H1 (cell line): ENCODE measurements around the gene MIPEP. TPM values are rescaled to one million over a fixed set of nuclear protein-coding genes. Genes with fewer than 3 reads are reported as not detected.

Experiments used
- CTCF ChIA-PET: fragments of 300-600 bp; sonication (Branson Sonifier 250); formaldehyde crosslinking; loops from one replicate; lab custom pipeline; 2021; ENCODE audit not compliant: partially characterized antibody; lab: Charles Lee
- POLR2A ChIA-PET: fragments of 300-600 bp; sonication (Branson Sonifier 250); formaldehyde crosslinking; loops from one replicate; lab custom pipeline; 2021; ENCODE audit warnings: inconsistent platforms; ENCODE audit not compliant: partially characterized antibody; lab: Charles Lee
- DNase-seq, 2 experiments: peaks; one replicate each; pipeline versions ENCODE4 v3.0.0 to v3.0.0-alpha.2; 2010 to 2022; ENCODE audit warnings: low spot score in 2 of 2, low read depth in 1 of 2, mixed read lengths in 1 of 2
- FAIRE-seq: peaks from 2 replicates; lab custom pipeline; 2011; peaks lifted over from hg19 to GRCh38; lab: Jason Lieb, UNC
- H2AFZ ChIP-seq: 2 replicates; pipeline ENCODE4 v1.8.1; 2012; ENCODE audit warnings: low read length, inconsistent platforms
- H2AK5ac ChIP-seq: 2 replicates; pipeline ENCODE4 v1.6.1; 2013; ENCODE audit warnings: low read depth, low read length
- H2BK120ac ChIP-seq: replicated peaks from 2 replicates; pipeline ENCODE3; 2013; ENCODE audit warnings: low read depth, low read length, inconsistent platforms
- H2BK12ac ChIP-seq: 2 replicates; pipeline ENCODE4 v1.6.1; 2013; ENCODE audit warnings: low read depth, low read length
- H2BK15ac ChIP-seq: 2 replicates; pipeline ENCODE4 v1.6.1; 2013; ENCODE audit warnings: low read length
- H2BK20ac ChIP-seq: 2 replicates; pipeline ENCODE4 v1.6.1; 2013; ENCODE audit warnings: low read length
- H2BK5ac ChIP-seq: 2 replicates; pipeline ENCODE4 v1.6.1; 2013; ENCODE audit warnings: low read depth, low read length
- H3K14ac ChIP-seq: 2 replicates; pipeline ENCODE4 v1.6.1; 2013; ENCODE audit warnings: inconsistent platforms; ENCODE audit not compliant: insufficient read length
- H3K18ac ChIP-seq: 2 replicates; pipeline ENCODE4 v1.6.1; 2013; ENCODE audit warnings: low read length; ENCODE audit errors: extremely low read depth
- H3K23ac ChIP-seq: 2 replicates; pipeline ENCODE4 v1.6.1; 2013; ENCODE audit warnings: inconsistent platforms; ENCODE audit not compliant: insufficient read length
- H3K23me2 ChIP-seq: 2 replicates; pipeline ENCODE4 v1.6.1; 2013; ENCODE audit warnings: low read depth, low read length
- H3K27ac ChIP-seq: 2 replicates; pipeline ENCODE4 v1.6.1; 2011; ENCODE audit warnings: low read depth, low read length, inconsistent platforms
- H3K27me3 ChIP-seq, 4 experiments: replicated peaks in 1 of 4; 1 replicate in 1 of 4; 2 replicates in 3 of 4; pipeline versions ENCODE4 v1.6.1 to v1.8.1; 2011 to 2013; ENCODE audit warnings: low read length in 3 of 4, mild to moderate bottlenecking in 3 of 4, inconsistent platforms in 2 of 4, mixed read lengths in 2 of 4, moderate library complexity in 1 of 4; ENCODE audit not compliant: control insufficient read depth in 3 of 4, insufficient read depth in 3 of 4; ENCODE audit errors: extremely low read depth in 1 of 4
- H3K36me3 ChIP-seq, 4 experiments: 2 replicates each; pipeline versions ENCODE4 v1.6.1 to v1.8.1; 2011 to 2013; ENCODE audit warnings: mild to moderate bottlenecking in 4 of 4, low read length in 3 of 4, moderate library complexity in 2 of 4, control low read depth in 1 of 4, inconsistent platforms in 1 of 4; ENCODE audit not compliant: insufficient read depth in 4 of 4, control insufficient read depth in 2 of 4
- H3K4ac ChIP-seq: replicated peaks from 2 replicates; pipeline ENCODE3; 2013; ENCODE audit warnings: low read length, low read depth, mixed read lengths, inconsistent platforms; ENCODE audit not compliant: insufficient read length
- H3K4me1 ChIP-seq, 4 experiments: replicated peaks in 1 of 4; 1 replicate in 1 of 4; 2 replicates in 3 of 4; pipeline versions ENCODE4 v1.6.1 to v1.8.1; 2011 to 2013; ENCODE audit warnings: low read length in 3 of 4, inconsistent platforms in 2 of 4, mixed read lengths in 1 of 4; ENCODE audit not compliant: insufficient read depth in 4 of 4, control insufficient read depth in 3 of 4
- H3K4me2 ChIP-seq, 2 experiments: 2 replicates each; pipeline versions ENCODE4 v1.6.1 to v1.8.1; 2011 to 2013; ENCODE audit warnings: low read depth in 2 of 2, low read length in 2 of 2, control low read depth in 1 of 2, inconsistent platforms in 1 of 2, mild to moderate bottlenecking in 1 of 2; ENCODE audit not compliant: insufficient read depth in 1 of 2
- H3K4me3 ChIP-seq, 4 experiments: fragments of 200-600, 300-600 bp in 1 of 4; sonication (generic), shearing (Covaris generic), sonication (Bioruptor Twin) in 1 of 4; 2 replicates each; pipeline versions ENCODE4 v1.5.1 to v1.8.1; 2011 to 2016; ENCODE audit warnings: low read length in 4 of 4, low read depth in 3 of 4, control low read depth in 2 of 4, inconsistent platforms in 2 of 4, mild to moderate bottlenecking in 2 of 4, mixed read lengths in 1 of 4, moderate library complexity in 1 of 4; ENCODE audit not compliant: insufficient read depth in 2 of 4; ENCODE audit errors: extremely low read depth in 1 of 4
- H3K56ac ChIP-seq: replicated peaks from 2 replicates; pipeline ENCODE3; 2013; ENCODE audit warnings: low read depth, mild to moderate bottlenecking, mixed read lengths, low read length, inconsistent platforms; ENCODE audit not compliant: insufficient read length
- H3K79me1 ChIP-seq: 2 replicates; pipeline ENCODE4 v1.6.1; 2013; ENCODE audit warnings: low read depth, low read length, control low read depth
- H3K79me2 ChIP-seq, 2 experiments: 2 replicates each; pipeline versions ENCODE4 v1.6.1 to v1.8.1; 2012 to 2013; ENCODE audit warnings: low read length in 2 of 2, mild to moderate bottlenecking in 2 of 2, inconsistent platforms in 1 of 2; ENCODE audit not compliant: insufficient read depth in 2 of 2, control insufficient read depth in 1 of 2
- H3K9ac ChIP-seq, 4 experiments: replicated peaks in 1 of 4; 1 replicate in 1 of 4; 2 replicates in 3 of 4; pipeline versions ENCODE4 v1.6.1 to v1.8.1; 2011 to 2013; ENCODE audit warnings: low read depth in 3 of 4, low read length in 3 of 4, control low read depth in 2 of 4, mild to moderate bottlenecking in 2 of 4, moderate library complexity in 2 of 4, inconsistent platforms in 1 of 4; ENCODE audit errors: extremely low read depth in 1 of 4
- H3K9me3 ChIP-seq, 2 experiments: 2 replicates each; pipeline versions ENCODE4 v1.6.1 to v1.8.1; 2012 to 2013; ENCODE audit warnings: mild to moderate bottlenecking in 2 of 2, moderate library complexity in 2 of 2, control low read depth in 1 of 2, inconsistent platforms in 1 of 2, low read depth in 1 of 2, low read length in 1 of 2, mixed read lengths in 1 of 2; ENCODE audit not compliant: insufficient read depth in 2 of 2
- H4K20me1 ChIP-seq, 2 experiments: replicated peaks in 1 of 2; 2 replicates each; pipeline versions ENCODE3 to v1.8.1; 2011 to 2013; ENCODE audit warnings: inconsistent platforms in 2 of 2, low read length in 2 of 2, mild to moderate bottlenecking in 1 of 2; ENCODE audit not compliant: insufficient read depth in 2 of 2, control insufficient read depth in 1 of 2
- H4K5ac ChIP-seq: 2 replicates; pipeline ENCODE4 v1.6.1; 2013; ENCODE audit warnings: low read length, low read depth, mixed read lengths, inconsistent platforms; ENCODE audit not compliant: insufficient read length
- H4K8ac ChIP-seq: 2 replicates; pipeline ENCODE4 v1.8.0; 2013; ENCODE audit warnings: mild to moderate bottlenecking, moderate library complexity, low read length, inconsistent platforms; ENCODE audit not compliant: insufficient read depth; ENCODE audit errors: extremely low read depth
- H4K91ac ChIP-seq: replicated peaks from 2 replicates; pipeline ENCODE3; 2013; ENCODE audit warnings: low read length, mixed read lengths, inconsistent platforms; ENCODE audit not compliant: insufficient read length
- SP1 ChIP-seq: IDR thresholded peaks from 2 replicates; pipeline ENCODE4 v1.6.1; 2011; ENCODE audit warnings: low read depth, low read length
- WGBS, 2 experiments: shearing (Covaris generic) in 1 of 2; methylation state at CpG; one replicate each; pipeline versions ENCODE4 v1.1.6 to v1.1.7; 2013 to 2015; ENCODE audit warnings: low lambda C conversion rate in 2 of 2, mixed read lengths in 2 of 2, inconsistent platforms in 1 of 2, low coverage in 1 of 2, missing lambda C conversion rate in 1 of 2; ENCODE audit not compliant: insufficient replicate concordance in 2 of 2, insufficient coverage in 1 of 2, insufficient read length in 1 of 2; ENCODE audit errors: extremely low coverage in 1 of 2, missing lambda C conversion rate in 1 of 2; 5-methylcytosine and 5-hydroxymethylcytosine counted together
- polyA plus RNA-seq, 7 experiments: library from polyadenylated mRNA; depleted of rRNA in 3 of 7; stranded (reverse) in 5 of 7; unstranded in 2 of 7; fragments of >200 nt in 5 of 7; fragments of 200-250 nt in 2 of 7; gene quantifications; 1 replicate in 5 of 7; 2 replicates in 1 of 7; 4 replicates in 1 of 7; pipeline versions ENCODE4 v1.2.1 to v1.2.3, GENCODE V29; 2011 to 2013; ENCODE audit warnings: missing spikeins in 2 of 7, mixed read lengths in 2 of 7
- total RNA-seq: library from RNA; stranded (reverse); fragmentation: NEBNext Ultra II Directional; extraction: Animal tissue kit (Norgen Biotek cat#: 25700); gene quantifications from 2 replicates; pipeline ENCODE4 v1.2.1, GENCODE V29; 2021

MIPEP gene
- total and polyA plus RNA-seq, 2 of the 8 experiments (the other 6 are each of a cell fraction or from before 2014, with no cell fraction given): 24.0 to 24.2 TPM

- DNase-seq: no peak
- no peak overlapping the region for H3K9ac ChIP-seq
- no peak overlapping the region for H2AFZ ChIP-seq
- no peak overlapping the region for H2BK15ac ChIP-seq
- H2BK5ac ChIP-seq: no peak overlapping the region
- no peaks in the 10 kb centered on the region; a peak in 1 of 7 replicates for H3K4me1 ChIP-seq
- H3K4me3 ChIP-seq: no peak overlapping the region
- H4K20me1 ChIP-seq: no peaks in the 10 kb centered on the region
- WGBS, 2 experiments: 89% methylated on average over 3 of the region's 3 CpGs; no CpG with 5 or more reads in 1 of the 2 experiments
- no peak overlapping the region for H3K4ac ChIP-seq
- ChIA-PET POLR2A (no interaction called here), CTCF (interaction anchor here (0.6 to 1.4 kb wide), 2 partner anchors 21 to 180 kb away, joined by 3 read pairs; no protein-coding TSS in a partner anchor)
- H3K27ac ChIP-seq: no peak overlapping the region
- H2BK20ac ChIP-seq: no peak overlapping the region
- no peak overlapping the region for H3K4me2 ChIP-seq
- no peak overlapping the region for H4K8ac ChIP-seq
- no peak overlapping the region for H3K23ac ChIP-seq
- no peak for FAIRE-seq
- no peak overlapping the region for H2AK5ac ChIP-seq
- no peaks in the 10 kb centered on the region for H3K79me1 ChIP-seq
- no peaks in the 10 kb centered on the region for H3K79me2 ChIP-seq
- H3K27me3 ChIP-seq: no peaks in the 10 kb centered on the region
- no peak overlapping the region for H3K14ac ChIP-seq
- no peak overlapping the region for H3K56ac ChIP-seq
- H3K9me3 ChIP-seq: peaks cover 13 to 17% of the 10 kb centered on the region in 2 experiments
- 0 out of 8 replicates have a peak, but pooled peaks cover 0 to 3% (median 0%) of the 10 kb centered on the region in 4 experiments for H3K36me3 ChIP-seq
- no peak overlapping the region for H4K91ac ChIP-seq
- no peak overlapping the region for H3K18ac ChIP-seq
- no peak overlapping the region for H2BK12ac ChIP-seq
- H4K5ac ChIP-seq: no peak overlapping the region
- no peaks in the 10 kb centered on the region for H3K23me2 ChIP-seq
- H2BK120ac ChIP-seq: no peak overlapping the region
- no peak for TF ChIP-seq SP1
These were observed 112.3 kb downstream of the MIPEP start for GRCh38 chr13:23776698-23777574.
